Common myeloid progenitor, CD34-positive (primary cell): ENCODE data around the gene ENPP1.

Source experiments
- CTCF ChIA-PET: fragments of 350-600 bp; sonication (Branson Sonifier 250); formaldehyde crosslinking; loops from one replicate; lab custom pipeline; 2021; ENCODE audit warnings: antibody characterized with exemption; lab: Charles Lee
- POLR2A ChIA-PET: fragments of 350-600 bp; sonication (Branson Sonifier 250); formaldehyde crosslinking; loops from one replicate; lab custom pipeline; 2021; ENCODE audit warnings: antibody characterized with exemption; lab: Charles Lee
- DNase-seq, 3 donors: peaks; one replicate each; pipeline versions ENCODE4 v3.0.0 to v3.0.0-alpha.2; 2013
- H3K27ac ChIP-seq, 2 experiments: 1 replicate in 1 of 2; 2 replicates in 1 of 2; pipeline ENCODE4 v1.7.0; 2013; ENCODE audit warnings: inconsistent platforms in 2 of 2, low read length in 2 of 2, mild to moderate bottlenecking in 2 of 2, low read depth in 1 of 2, moderate library complexity in 1 of 2; ENCODE audit not compliant: severe bottlenecking in 2 of 2, insufficient read depth in 1 of 2, poor library complexity in 1 of 2
- H3K27me3 ChIP-seq, 5 experiments: replicated peaks in 2 of 5; 1 replicate in 3 of 5; 2 replicates in 2 of 5; pipeline versions ENCODE4 v1.6.1 to v1.7.0; 2013; ENCODE audit warnings: low read length in 4 of 5, mild to moderate bottlenecking in 2 of 5, moderate library complexity in 2 of 5, inconsistent platforms in 1 of 5; ENCODE audit not compliant: insufficient read depth in 5 of 5, control insufficient read depth in 4 of 5
- H3K36me3 ChIP-seq, 4 experiments: 1 replicate in 2 of 4; 2 replicates in 2 of 4; pipeline versions ENCODE4 v1.6.1 to v1.7.0; 2013; ENCODE audit warnings: low read length in 3 of 4, control low read depth in 1 of 4, mild to moderate bottlenecking in 1 of 4; ENCODE audit not compliant: control insufficient read depth in 4 of 4, insufficient read depth in 4 of 4
- H3K4me1 ChIP-seq, 4 experiments: 1 replicate in 3 of 4; 2 replicates in 1 of 4; pipeline versions ENCODE4 v1.6.1 to v1.7.1; 2013; ENCODE audit warnings: low read length in 3 of 4, mild to moderate bottlenecking in 3 of 4, control low read depth in 1 of 4, inconsistent platforms in 1 of 4, moderate library complexity in 1 of 4; ENCODE audit not compliant: control insufficient read depth in 4 of 4, insufficient read depth in 4 of 4; ENCODE audit errors: control extremely low read depth in 1 of 4
- H3K4me3 ChIP-seq, 7 experiments: 1 replicate in 4 of 7; 2 replicates in 3 of 7; pipeline versions ENCODE4 v1.5.1 to v1.7.0; 2013; ENCODE audit warnings: mild to moderate bottlenecking in 7 of 7, low read length in 6 of 7, moderate library complexity in 6 of 7, inconsistent platforms in 2 of 7, low read depth in 2 of 7, control low read depth in 1 of 7; ENCODE audit not compliant: insufficient read depth in 4 of 7, control insufficient read depth in 1 of 7; ENCODE audit errors: extremely low read depth in 1 of 7
- H3K9me3 ChIP-seq, 5 experiments: 1 replicate in 4 of 5; 2 replicates in 1 of 5; pipeline versions ENCODE4 v1.6.1 to v1.7.1; 2013; ENCODE audit warnings: low read length in 4 of 5, mild to moderate bottlenecking in 2 of 5, inconsistent platforms in 1 of 5, low read depth in 1 of 5, moderate library complexity in 1 of 5; ENCODE audit not compliant: control insufficient read depth in 4 of 5, insufficient read depth in 2 of 5; ENCODE audit errors: control extremely low read depth in 1 of 5
- WGBS: methylation state at CpG from one replicate; pipeline ENCODE4 v1.1.5; 2013; ENCODE audit not compliant: insufficient coverage; 5-methylcytosine and 5-hydroxymethylcytosine counted together

ENPP1 gene

DNA sequence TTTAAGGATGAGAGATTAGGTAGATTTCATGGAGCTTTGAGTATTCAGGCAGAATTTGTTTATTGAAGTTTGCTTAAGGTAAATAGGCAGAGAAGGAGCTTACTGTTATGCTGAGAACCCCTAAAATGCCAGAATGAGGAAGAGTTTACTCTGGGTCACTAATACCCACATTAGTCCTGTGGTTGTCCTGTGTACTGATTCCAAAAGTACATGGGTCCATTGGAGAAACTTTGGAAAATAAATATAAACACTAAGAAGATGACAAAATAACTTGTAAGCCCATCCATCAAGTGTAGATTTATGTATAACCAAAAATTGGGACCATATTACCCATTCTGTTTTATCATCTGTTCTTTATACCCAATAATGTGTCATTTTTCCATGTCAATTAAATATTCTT is 31.6 kb downstream of the ENPP1 start:
- DNase-seq: no peak
- POLR2A ChIA-PET: no interaction called here
- CTCF ChIA-PET: no interaction called here
- no peak overlapping the region for H3K4me3 ChIP-seq
- no peak overlapping the region for H3K27ac ChIP-seq
- no peaks in the 10 kb centered on the region for H3K4me1 ChIP-seq
- peaks cover 0 to 16% (median 0%) of the 10 kb centered on the region in 5 experiments for H3K27me3 ChIP-seq
- H3K36me3 ChIP-seq: no peaks in the 10 kb centered on the region
- no peaks in the 10 kb centered on the region for H3K9me3 ChIP-seq

GRCh38 chr6:131840441-131840840 is 32.6 kb downstream of the ENPP1 start:
- Histone ChIP-seq H3K9me3 (no peaks in the 10 kb centered on the region), H3K4me1 (no peaks in the 10 kb centered on the region), H3K4me3 (no peak overlapping the region), H3K36me3 (no peaks in the 10 kb centered on the region), H3K27me3 (peaks cover 0 to 17% (median 0%) of the 10 kb centered on the region in 5 experiments), H3K27ac (no peak overlapping the region)
- 96% methylated on average over 6 of the region's 7 CpGs for WGBS
- no peak for DNase-seq
- ChIA-PET POLR2A (no interaction called here), CTCF (no interaction called here)

- Histone ChIP-seq H3K27me3 (peaks cover 0 to 17% (median under 1%) of the 10 kb centered on the region in 5 experiments), H3K36me3 (no peaks in the 10 kb centered on the region), H3K4me3 (no peak overlapping the region), H3K27ac (no peak overlapping the region), H3K9me3 (no peaks in the 10 kb centered on the region), H3K4me1 (no peaks in the 10 kb centered on the region)
- DNase-seq: no peak
- ChIA-PET CTCF (no interaction called here), POLR2A (no interaction called here)
- 95% methylated on average over 4 of the region's 5 CpGs for WGBS
These were observed 33.2 kb downstream of the ENPP1 start for GRCh38 chr6:131840936-131841583.

- H3K27me3 ChIP-seq: peaks cover 0 to 17% (median 4%) of the 10 kb centered on the region in 5 experiments
- no peaks in the 10 kb centered on the region for H3K9me3 ChIP-seq
- ChIA-PET POLR2A (no interaction called here), CTCF (interaction anchor here (1.5 kb wide), 1 partner anchor 17 kb away, joined by 4 read pairs; no protein-coding TSS in a partner anchor)
- H3K4me3 ChIP-seq: no peak overlapping the region
- H3K27ac ChIP-seq: no peak overlapping the region
- no peaks in the 10 kb centered on the region for H3K4me1 ChIP-seq
- no peaks in the 10 kb centered on the region for H3K36me3 ChIP-seq
- no peak for DNase-seq
- WGBS: 100% methylated on average over 2 of the region's 2 CpGs
These were observed 35.9 kb downstream of the ENPP1 start for GRCh38 chr6:131843768-131844167.

DNA sequence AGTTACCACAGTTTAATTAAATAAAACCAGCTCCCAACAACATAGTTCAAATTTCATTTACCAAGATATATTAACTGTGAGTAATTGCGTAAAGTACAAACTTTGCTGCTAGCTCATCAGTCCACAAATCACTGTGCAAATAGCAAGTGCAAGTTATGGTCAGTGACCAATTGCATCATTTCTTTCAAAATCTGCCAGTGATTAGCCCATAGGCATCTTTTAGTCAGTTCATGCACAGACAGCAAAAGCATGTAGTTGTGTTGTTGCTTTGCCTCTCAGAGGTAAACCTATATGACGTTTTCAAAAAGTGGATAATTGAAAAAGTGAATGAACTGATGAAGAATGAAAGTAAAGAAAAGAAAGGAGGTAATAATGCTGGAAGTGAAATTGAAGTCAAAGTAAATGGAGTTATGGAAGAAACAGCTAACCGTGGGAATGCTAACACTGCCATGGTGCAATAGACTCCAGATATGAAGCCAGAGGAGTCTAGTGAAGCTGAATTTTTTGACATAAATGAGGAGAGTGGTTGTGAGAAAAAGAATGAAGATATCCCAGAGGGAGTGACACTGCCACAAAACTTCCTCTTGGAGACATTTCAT is 36.5 kb downstream of the ENPP1 start:
- Histone ChIP-seq H3K9me3 (no peaks in the 10 kb centered on the region), H3K4me1 (no peaks in the 10 kb centered on the region), H3K4me3 (no peak overlapping the region), H3K27ac (no peak overlapping the region), H3K27me3 (peaks cover 0 to 21% (median 4%) of the 10 kb centered on the region in 5 experiments), H3K36me3 (no peaks in the 10 kb centered on the region)
- CTCF ChIA-PET: interaction anchor here (1.5 kb wide), 1 partner anchor 16 kb away, joined by 4 read pairs; no protein-coding TSS in a partner anchor
- POLR2A ChIA-PET: no interaction called here
- no peak for DNase-seq
- 97% methylated on average over 3 of the region's 3 CpGs for WGBS

DNA sequence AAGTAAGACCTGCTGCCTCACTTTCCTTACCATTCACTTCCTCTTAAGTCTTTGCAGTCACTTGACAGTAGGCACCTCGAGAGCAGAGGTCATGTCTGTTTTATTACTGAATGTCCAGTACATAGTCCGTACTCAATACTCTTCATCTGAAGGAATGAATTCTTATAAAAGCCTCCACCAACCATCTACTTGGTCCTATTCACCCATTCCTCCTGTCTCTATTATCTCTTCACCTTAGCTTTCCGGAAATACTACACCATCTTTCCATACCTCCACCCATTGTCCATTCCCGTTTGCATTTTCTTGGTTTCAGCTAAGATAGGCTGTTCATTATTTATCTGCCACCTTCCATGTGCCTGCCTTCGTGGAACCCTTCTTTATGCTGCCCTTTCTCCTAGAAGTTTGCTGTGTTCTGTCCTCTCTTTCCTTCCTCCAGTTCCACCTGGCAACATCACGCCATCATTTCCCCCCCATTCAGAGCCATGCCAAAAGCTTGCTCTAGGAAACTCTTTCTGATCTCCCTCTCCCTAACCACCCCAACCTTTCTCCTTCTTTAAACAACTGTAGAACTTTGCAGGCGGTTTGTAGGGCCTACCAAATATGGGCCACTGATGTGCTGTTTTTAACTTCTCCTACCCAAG is 38.3 kb downstream of the ENPP1 start:
- Histone ChIP-seq H3K27me3 (peaks cover 0 to 15% (median 3%) of the 10 kb centered on the region in 5 experiments), H3K4me1 (no peaks in the 10 kb centered on the region), H3K36me3 (no peaks in the 10 kb centered on the region), H3K4me3 (no peak overlapping the region), H3K9me3 (no peaks in the 10 kb centered on the region), H3K27ac (no peak overlapping the region)
- 97% methylated on average over 7 of the region's 7 CpGs for WGBS
- DNase-seq: no peak
- POLR2A ChIA-PET: interaction anchor here (0.5 kb wide), 1 partner anchor 9 kb away, joined by 3 read pairs; no protein-coding TSS in a partner anchor
- CTCF ChIA-PET: no interaction called here

GRCh38 chr6:131846905-131847304 is 39.1 kb downstream of the ENPP1 start:
- Histone ChIP-seq H3K36me3 (no peaks in the 10 kb centered on the region), H3K4me1 (no peaks in the 10 kb centered on the region), H3K27me3 (peaks cover 0 to 11% (median 3%) of the 10 kb centered on the region in 5 experiments), H3K4me3 (no peak overlapping the region), H3K9me3 (no peaks in the 10 kb centered on the region), H3K27ac (no peak overlapping the region)
- 100% methylated on average over 1 of the region's 2 CpGs for WGBS
- DNase-seq: no peak
- ChIA-PET POLR2A (interaction anchor here (0.5 kb wide), 1 partner anchor 10 kb away, joined by 3 read pairs; no protein-coding TSS in a partner anchor), CTCF (no interaction called here)
